Activated CD4-positive, CD25-positive, alpha-beta regulatory T cell treated with anti-CD3 and anti-CD28 coated beads, Interleukin-2, amount 50 U/mL, for 72 hours (primary cell): Measurements from ENCODE around the gene COMMD4.
A peak's percentile ranks its signal among the peaks of the same experiment; 100 is the strongest.
"Not testable (repeated sequence)": the region's sequence is repeated elsewhere in the genome, so short reads cannot be mapped to it uniquely, and the experiment has no call there.

Source experiments
- DNase-seq: peaks from one replicate; pipeline ENCODE4 v3.0.0; 2021

COMMD4 gene

DNA sequence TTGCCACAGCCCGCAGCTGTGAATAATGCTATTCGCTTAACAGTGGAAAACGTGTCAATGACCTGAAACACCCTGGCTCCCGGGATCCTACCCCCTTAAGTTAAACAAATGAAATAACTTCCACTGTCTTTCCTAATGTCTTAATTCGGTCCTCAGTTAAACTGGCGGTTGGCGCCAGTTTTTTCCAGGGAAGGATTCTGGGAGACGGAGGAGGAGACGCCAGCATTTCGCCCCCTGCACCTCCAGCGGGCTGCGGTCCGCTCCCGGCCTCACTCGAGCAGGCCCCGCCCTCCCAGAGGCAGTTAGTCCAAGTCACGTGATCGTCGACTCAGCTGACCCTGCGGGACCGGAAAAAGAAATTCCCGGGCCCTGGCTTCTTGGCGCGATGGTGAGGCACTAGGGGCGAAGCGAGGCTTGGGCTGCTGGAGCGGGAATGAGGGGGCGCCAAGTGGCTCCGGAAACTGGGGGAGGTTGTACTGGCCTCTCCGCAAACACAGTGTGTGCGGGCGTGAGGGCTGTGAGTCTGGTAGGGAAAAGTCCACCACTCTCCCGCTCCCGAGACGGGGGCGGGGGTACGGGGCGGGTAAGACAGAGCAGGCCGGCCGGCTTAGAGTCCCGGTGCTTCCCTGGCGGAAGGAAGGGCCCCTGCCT lies at the start of gene COMMD4:
TSS of gene COMMD4 (plus strand) at position 359 of the 651 bp plus-strand sequence. CDS start at position 386, 27 bp downstream.
- DNase-seq, result peak; percentile 82

GRCh38 chr15:75293660-75294059 lies 42.2 kb upstream of the COMMD4 start:
- DNase-seq, result not testable (repeated sequence)

DNA sequence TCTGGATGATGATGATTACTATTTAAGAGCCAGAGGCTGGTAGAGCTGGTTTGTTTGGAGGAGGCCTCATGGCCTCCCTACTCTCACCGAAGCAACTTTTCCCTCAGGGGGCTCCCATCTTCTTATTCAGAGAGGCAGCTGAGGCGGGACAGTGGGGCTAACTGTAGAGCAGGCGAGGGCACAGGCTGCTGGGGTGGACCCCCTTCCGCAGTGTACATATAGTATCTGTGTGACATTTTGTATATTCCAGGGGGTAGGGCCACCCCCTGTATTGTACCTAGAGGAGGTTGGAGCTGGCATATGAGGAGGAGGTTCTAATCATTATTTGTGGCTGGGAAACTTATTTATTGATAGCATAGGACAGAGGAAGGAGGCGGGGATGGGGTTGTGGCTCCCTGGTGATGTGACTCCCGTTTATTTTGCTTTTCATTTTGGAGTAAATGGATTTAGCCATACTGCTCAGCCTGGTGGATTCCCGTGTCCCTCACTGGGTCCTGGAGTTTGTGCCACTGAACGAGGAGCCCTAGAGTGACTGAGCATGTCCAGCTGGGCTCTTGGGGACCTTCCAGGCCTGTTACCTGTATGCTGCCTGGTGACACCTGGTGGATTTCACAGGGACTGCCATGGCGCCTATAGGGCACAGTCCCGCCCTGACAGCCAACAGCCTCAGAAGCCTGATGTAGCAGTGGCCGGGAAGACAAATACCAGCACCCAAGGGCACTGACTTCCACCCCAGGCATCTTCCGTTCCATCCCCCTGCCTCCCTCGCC lies 37.1 kb upstream of the COMMD4 start:
- not testable (repeated sequence) for DNase-seq

DNA sequence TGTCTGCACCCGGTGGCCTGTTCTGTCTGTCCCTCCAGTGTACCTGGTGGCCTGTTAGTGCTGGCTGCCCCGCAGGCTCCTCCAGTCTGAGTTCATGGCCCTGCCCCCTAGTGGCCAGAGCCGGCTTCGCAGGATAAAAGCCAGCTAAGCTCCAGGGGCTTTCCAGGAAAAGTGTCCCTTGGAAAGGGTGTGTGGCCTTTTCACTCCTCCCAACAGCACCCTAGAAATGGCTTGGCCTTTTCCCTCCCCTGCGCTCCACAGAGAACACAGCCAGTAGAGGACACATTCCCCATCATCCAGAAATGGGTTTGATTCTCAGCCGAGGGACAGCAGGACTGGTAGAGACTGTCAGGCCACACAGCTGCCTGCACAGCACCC lies 36.6 kb upstream of the COMMD4 start:
- peak; percentile 75 for DNase-seq

GRCh38 chr15:75300026-75300425 lies 35.8 kb upstream of the COMMD4 start:
- DNase-seq, result not testable (repeated sequence)

GRCh38 chr15:75302318-75302717 lies 33.5 kb upstream of the COMMD4 start:
- DNase-seq, result no peak

DNA sequence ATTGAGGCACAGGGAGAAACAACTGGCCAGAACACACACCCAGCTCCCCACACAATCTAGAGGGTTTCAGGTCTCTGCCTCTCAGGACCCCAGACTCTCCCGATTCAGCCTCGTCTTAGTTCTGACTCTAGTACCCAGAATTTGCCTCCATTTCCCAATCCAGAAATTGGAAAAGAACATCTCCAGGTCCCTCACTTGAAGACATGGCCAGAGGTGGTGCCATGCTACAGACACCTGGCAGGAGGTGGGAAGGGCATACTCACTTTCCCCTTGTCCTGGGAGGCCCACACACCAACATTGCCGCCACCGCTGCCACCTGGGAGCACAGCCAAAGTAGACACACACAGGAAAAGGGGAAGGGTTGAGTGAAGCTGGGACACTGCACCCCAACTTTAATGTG lies 33.1 kb upstream of the COMMD4 start:
- DNase-seq, result not testable (repeated sequence)

- DNase-seq, result no peak
Measured at GRCh38 chr15:75306188-75306587, 29.7 kb upstream of the COMMD4 start.

- DNase-seq, result no peak
Measured at GRCh38 chr15:75307778-75308390, 28.0 kb upstream of the COMMD4 start.

DNA sequence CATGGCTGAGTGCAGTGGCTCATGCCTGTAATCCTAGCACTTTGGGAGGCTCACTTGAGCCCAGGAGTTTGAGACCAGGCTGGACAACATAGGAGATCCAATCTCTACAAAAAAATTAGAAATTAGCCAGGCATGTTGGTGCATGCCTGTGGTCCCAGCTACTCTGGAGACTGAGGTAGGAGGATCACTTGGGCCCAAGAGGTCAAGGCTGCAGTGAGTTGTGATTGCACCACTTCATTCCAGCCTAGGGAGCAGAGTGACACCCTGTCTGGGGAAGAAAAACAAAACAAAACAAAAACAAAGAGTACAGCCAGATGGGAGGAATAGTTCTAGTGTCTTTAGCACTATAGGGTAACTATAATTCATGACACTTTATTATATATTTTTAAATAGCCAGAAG lies 26.2 kb upstream of the COMMD4 start:
- DNase-seq, result no peak

GRCh38 chr15:75312548-75312947 lies 23.3 kb upstream of the COMMD4 start:
- not testable (repeated sequence) for DNase-seq

- DNase-seq, result no peak
Measured at GRCh38 chr15:75313116-75313845, 22.6 kb upstream of the COMMD4 start.

DNA sequence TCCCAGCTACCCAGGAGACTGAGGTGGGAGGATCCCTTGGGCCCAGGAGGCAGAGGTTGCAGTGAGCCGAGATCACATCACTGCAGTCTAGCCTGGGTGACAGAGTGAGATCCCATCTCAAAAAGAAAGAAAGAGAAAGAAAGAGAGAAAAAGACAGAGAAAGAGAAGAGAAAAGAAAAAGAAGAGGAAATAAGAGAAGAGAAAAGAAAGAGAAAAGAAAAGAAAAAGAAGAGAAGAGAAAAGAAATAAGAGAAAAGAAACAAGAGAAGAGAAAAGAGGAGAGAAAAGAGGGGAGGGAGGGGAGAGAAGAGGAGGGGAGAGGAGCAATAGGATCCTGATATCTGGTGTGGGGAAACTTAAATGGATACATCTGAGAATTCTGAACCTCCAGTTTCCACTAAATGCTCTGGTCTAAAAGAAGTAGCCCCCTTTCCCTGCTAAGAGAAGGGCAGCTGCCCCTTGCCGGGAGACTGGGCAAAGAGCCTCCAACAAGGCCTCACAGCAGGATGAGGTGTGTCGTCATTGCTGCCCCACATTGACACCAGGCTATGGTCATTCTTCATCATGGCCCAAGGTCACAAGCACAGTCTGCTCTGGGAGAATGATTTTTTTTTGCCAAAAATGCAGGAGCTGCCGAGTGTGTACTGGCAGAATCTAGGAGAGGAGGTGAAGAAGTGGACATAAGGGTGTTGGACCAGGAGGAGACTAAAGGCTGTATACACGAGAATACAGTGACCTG lies 21.1 kb upstream of the COMMD4 start:
- no peak for DNase-seq

DNA sequence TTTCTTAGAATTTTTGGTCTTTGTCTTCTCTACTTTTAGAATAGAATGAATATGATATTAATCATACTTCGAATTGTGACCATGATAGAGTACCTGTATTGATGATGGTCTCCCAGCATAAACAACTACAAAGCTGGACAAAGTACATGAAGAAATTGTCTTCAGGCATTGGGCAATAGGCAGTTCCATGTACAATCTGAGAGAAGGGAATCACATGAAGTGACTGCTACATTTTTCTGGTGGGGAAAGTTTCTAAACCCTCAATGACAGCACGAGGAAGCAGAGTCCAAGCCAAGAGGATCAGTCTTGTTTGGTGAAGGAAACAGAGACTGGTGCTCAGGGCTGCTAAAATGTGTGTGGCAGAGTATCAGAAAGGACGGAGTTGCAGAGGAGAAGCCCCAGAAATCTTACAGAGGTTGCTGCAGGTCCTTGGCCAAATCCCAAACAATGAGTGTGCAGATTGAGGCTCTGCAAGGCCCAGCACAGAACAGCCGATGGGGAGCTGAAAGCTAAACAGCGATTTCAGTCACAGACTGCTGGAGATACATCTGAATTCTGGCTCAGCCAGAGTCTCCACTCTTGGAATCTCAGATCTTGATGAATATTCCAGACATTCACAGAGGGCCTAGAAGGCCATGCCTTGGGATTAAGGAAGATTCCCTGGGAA lies 16.5 kb upstream of the COMMD4 start:
- not testable (repeated sequence) for DNase-seq

DNA sequence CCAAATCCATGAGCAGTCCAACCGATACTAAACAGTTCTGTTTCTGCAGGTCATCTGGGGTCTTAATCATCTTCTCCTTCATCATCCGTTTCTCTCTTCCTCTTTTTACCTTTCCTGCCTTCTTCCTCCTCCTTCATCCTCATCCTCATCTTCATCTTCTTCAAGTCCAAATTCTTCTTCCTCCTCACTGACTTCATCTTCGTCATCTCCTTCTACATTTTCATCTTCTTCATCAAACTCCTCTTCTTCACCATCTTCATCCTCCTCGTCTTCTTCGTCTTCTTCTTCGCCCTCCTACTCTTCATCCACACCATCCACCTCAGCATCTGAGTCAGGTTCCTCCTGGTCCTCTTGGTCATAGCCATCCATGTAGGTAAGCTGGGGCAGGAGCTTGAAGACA lies 14.2 kb upstream of the COMMD4 start:
- DNase-seq, result no peak

DNA sequence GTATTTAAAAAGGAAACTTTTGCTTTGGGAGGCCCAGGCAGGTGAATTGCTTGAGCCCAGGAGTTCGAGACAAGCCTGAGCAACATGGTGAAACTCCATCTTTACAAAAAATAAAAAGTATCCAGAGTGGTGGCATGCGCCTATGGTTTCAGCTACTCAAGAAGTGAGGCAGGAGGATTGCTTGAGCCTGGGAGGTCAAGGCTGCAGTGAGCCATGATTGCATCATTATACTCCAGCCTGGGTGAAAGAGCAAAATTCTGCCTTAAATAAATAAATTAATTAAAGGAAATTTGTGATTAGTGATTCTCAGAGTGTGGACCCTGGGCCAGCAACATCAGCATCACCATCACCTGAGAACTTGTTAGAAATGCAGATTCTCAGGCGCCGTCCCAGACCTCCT lies 9.9 kb upstream of the COMMD4 start:
- DNase-seq, result no peak

DNA sequence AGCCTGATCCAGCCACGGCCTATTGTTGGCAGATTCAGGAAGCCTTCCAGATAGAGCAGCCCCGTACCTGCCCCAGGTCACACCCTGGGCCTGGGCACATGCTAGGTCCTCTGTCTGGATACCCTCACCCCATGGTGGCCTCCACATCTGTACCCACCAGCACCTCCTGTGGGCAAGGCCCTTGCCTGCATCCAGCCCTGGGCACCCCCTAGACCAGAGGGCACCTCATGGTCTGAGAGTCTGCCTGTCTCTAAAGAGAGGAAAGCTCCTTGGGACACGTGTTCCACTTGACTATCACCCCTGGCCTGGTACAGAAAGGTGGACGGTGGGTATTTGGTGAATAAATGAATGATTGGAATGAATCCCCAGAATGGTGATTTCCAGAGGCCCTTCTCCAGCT lies 8.9 kb upstream of the COMMD4 start:
- DNase-seq, result no peak

DNA sequence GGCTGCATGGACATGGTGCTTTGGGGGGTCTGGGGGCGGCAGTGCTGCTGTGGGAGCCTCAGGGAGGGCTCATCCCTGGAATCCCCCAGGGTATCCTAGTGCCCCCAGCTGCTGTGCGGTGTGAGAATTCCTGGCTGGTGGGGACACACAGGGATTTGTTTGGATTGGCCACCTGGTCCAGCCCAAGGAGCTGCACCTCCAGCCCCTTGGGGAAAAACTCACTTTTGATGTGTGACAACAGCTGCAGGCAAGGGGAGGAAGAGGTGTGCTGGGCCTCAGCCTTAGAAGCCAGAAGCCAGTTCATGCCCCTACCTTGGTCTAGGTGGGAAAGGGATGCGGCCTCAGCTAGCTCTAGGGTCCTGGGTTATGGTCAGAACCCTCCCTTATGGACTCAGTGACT lies 8.4 kb upstream of the COMMD4 start:
- no peak for DNase-seq

GRCh38 chr15:75328493-75329314 lies 7.2 kb upstream of the COMMD4 start:
- no peak for DNase-seq

DNA sequence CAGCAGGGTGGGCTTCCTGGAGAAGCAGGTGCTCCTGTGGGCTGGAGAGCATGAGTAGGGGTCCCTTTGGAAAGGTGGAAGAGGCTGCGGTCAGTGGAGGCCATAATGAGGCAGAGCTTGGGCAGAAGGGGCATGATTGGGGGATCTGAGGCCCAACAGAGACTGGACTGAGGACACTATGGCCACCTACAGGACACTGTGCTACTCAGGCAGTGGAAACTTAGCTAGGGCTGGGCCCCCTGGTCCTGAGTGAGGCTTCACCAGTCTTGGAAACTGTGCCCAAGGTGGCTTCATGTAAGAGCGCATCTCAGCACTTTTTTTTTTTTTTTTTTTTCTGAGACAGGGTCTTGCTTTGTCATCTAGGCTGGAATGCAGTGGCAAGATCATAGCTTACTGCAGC lies 6.3 kb upstream of the COMMD4 start:
- no peak for DNase-seq

GRCh38 chr15:75332093-75332492 lies 3.8 kb upstream of the COMMD4 start:
- DNase-seq, result not testable (repeated sequence)
